AG09319 (cell line): Measurements from ENCODE around the gene GRIP1.

ENCODE experiments used
- DNase-seq: peaks from one replicate; pipeline ENCODE4 v3.0.0-alpha.2; 2010; ENCODE audit warnings: low read depth; ENCODE audit errors: extremely low read depth
- TF ChIP-seq, protein P1 (sequence below): IDR thresholded peaks from 2 replicates; pipeline ENCODE4 v1.5.1; 2011; ENCODE audit warnings: low read depth, mild to moderate bottlenecking, inconsistent platforms, low read length, moderate library complexity

GRIP1 gene

DNA sequence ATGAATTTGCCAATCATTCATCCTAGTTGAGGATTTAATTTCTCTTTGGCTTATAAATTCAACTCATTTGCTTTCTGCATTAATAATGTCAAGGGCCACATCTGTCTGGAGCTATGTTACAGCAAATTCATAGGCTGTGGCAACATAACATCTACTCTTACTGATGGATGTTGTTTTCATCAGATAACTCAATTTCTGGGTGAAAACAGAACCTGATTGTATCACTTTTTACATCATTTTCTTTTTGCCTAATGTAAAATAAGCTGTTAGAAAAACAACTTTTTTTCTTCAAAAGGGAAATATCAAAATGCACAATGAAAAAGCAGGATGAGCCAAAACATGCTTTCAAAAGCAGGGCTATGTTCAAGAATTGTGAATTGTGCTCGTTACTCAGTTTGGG, 303.3 kb downstream of the GRIP1 start:
- TF ChIP-seq, protein P1, sequence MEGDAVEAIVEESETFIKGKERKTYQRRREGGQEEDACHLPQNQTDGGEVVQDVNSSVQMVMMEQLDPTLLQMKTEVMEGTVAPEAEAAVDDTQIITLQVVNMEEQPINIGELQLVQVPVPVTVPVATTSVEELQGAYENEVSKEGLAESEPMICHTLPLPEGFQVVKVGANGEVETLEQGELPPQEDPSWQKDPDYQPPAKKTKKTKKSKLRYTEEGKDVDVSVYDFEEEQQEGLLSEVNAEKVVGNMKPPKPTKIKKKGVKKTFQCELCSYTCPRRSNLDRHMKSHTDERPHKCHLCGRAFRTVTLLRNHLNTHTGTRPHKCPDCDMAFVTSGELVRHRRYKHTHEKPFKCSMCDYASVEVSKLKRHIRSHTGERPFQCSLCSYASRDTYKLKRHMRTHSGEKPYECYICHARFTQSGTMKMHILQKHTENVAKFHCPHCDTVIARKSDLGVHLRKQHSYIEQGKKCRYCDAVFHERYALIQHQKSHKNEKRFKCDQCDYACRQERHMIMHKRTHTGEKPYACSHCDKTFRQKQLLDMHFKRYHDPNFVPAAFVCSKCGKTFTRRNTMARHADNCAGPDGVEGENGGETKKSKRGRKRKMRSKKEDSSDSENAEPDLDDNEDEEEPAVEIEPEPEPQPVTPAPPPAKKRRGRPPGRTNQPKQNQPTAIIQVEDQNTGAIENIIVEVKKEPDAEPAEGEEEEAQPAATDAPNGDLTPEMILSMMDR: no peak

DNA sequence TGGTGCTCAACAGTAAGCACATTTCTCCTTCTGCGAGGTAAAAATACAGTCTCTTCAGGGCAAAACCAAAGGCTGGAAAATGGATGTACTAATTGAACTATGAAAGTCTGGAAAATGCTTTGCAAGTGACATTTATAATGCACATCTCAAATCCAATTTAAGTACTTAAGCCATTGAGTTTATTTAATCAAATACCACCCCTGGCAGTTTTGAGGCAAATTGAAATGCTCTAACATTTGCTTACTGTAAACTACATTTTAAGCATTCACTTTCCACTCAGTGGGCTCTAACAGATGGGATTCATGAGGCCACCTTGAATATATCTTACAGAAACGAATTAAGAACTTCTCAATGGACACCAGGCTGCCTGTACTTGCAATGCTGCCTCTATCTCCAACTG, 306.9 kb downstream of the GRIP1 start:
- DNase-seq: no peak
- TF ChIP-seq, protein P1: no peak

More for the DNA sequence above, 303.3 kb downstream of the GRIP1 start:
- DNase-seq: no peak

- no peak for DNase-seq
- TF ChIP-seq, protein P1: no peak
Measured at GRCh38 chr12:66367015-66367667, 311.7 kb downstream of the GRIP1 start.

DNA sequence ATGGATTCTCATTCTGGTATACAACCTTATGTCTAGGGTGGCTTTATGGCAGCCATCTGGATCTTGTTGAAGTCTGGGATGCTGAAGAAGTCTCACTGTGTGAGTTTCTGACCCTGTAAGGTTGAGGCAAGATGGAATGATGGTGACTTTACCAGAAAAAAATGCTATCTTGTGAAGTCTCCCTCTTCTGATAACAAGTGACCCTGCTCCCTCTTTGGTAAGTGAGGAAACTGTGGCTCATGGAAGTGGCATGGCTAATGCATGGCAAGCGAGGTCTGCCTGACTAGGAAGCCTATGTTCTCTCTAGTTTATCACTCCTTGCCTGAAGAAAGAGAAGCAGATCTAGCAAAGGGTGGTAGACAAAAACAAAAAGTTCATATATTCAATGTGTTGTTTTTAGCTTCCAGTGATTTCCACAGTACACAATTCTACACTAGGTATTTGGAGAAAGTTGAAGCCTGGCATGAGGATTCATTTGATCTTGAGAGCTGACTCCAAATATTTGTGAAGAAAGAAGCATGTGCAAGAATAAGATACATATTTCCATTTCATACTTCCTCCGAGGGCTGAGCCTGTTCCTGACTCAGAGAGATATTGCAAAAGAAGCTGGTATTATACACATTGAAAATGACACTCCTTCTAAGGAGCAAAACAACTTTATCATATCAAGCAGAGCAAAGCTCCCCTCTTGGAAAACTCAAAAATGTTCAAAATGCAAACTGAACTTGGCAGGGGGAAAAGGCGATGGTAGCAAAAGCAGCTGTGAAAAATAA, 313.0 kb downstream of the GRIP1 start:
- DNase-seq: no peak
- TF ChIP-seq, protein P1: no peak

- TF ChIP-seq, protein P1: no peak
- DNase-seq: no peak
Measured at GRCh38 chr12:66361703-66362102, 317.2 kb downstream of the GRIP1 start.

GRCh38 chr12:66359300-66359699, 319.6 kb downstream of the GRIP1 start:
- no peak for DNase-seq
- TF ChIP-seq, protein P1: no peak

GRCh38 chr12:66354291-66354690, 324.6 kb downstream of the GRIP1 start:
- TF ChIP-seq, protein P1: no peak
- no peak for DNase-seq
